Endothelial cell of umbilical vein (primary cell): Measurements from ENCODE around the gene MYRFL. TPM values are rescaled to one million over a fixed set of nuclear protein-coding genes. Genes with fewer than 3 reads are reported as not detected.
A peak's percentile ranks its signal among the peaks of the same experiment; 100 is the strongest.

Experiments used
- BruUV-seq: library from RNA; stranded (reverse); fragments of 400-500 nt; replicated peaks from 2 replicates; lab custom pipeline; 2021; lab: Mats Ljungman, UMichigan
- CTCF ChIA-PET: fragments of 300-600, 350-600 bp; sonication (Branson Sonifier 250); formaldehyde crosslinking; loops from one replicate; lab custom pipeline; 2021; ENCODE audit warnings: antibody characterized with exemption, inconsistent platforms; lab: Charles Lee
- POLR2A ChIA-PET: fragments of 300-600, 350-600 bp; sonication (Branson Sonifier 250); formaldehyde crosslinking; loops from one replicate; lab custom pipeline; 2021; ENCODE audit warnings: antibody characterized with exemption, inconsistent platforms; lab: Charles Lee
- DNase-seq: peaks from one replicate; pipeline ENCODE4 v3.0.0-alpha.2; 2011; ENCODE audit warnings: low read depth, low spot score
- FAIRE-seq: peaks from 2 replicates; lab custom pipeline; 2011; peaks lifted over from hg19 to GRCh38; lab: Jason Lieb, UNC
- H2AFZ ChIP-seq: 2 replicates; pipeline ENCODE4 v1.6.0; 2012; ENCODE audit warnings: low read depth, low read length, control low read depth, inconsistent platforms
- H3K27ac ChIP-seq: 2 replicates; pipeline ENCODE4 v1.5.1; 2011; ENCODE audit warnings: low read depth, mild to moderate bottlenecking, control low read depth, low read length, moderate library complexity; ENCODE audit not compliant: insufficient read depth
- H3K27me3 ChIP-seq, 2 experiments: 2 replicates each; pipeline versions ENCODE4 v1.6.0 to v1.6.1; 2011; ENCODE audit warnings: low read length in 2 of 2, mixed read lengths in 1 of 2; ENCODE audit not compliant: control insufficient read depth in 2 of 2, insufficient read depth in 2 of 2
- H3K36me3 ChIP-seq, 2 experiments: 2 replicates in 1 of 2; 3 replicates in 1 of 2; pipeline ENCODE4 v1.5.1; 2011; ENCODE audit warnings: low read length in 2 of 2, mild to moderate bottlenecking in 1 of 2, moderate library complexity in 1 of 2; ENCODE audit not compliant: control insufficient read depth in 2 of 2, insufficient read depth in 2 of 2; ENCODE audit errors: extremely low read depth in 1 of 2
- H3K4me1 ChIP-seq: 3 replicates; pipeline ENCODE4 v1.5.1; 2011; ENCODE audit warnings: mild to moderate bottlenecking, low read length; ENCODE audit not compliant: control insufficient read depth, insufficient read depth; ENCODE audit errors: extremely low read depth
- H3K4me2 ChIP-seq: 2 replicates; pipeline ENCODE4 v1.6.1; 2011; ENCODE audit warnings: low read length, control low read depth, mixed read lengths; ENCODE audit not compliant: insufficient read depth
- H3K4me3 ChIP-seq, 3 experiments: fragments of 200-600 bp in 1 of 3; sonication (generic), shearing (Covaris generic) in 1 of 3; replicated peaks in 1 of 3; 2 replicates each; pipeline ENCODE4 v1.5.1; 2011 to 2016; ENCODE audit warnings: control low read depth in 3 of 3, low read length in 3 of 3, mild to moderate bottlenecking in 2 of 3, inconsistent platforms in 1 of 3, low read depth in 1 of 3, moderate library complexity in 1 of 3; ENCODE audit not compliant: insufficient read depth in 1 of 3
- H3K79me2 ChIP-seq: 2 replicates; pipeline ENCODE4 v1.6.0; 2012; ENCODE audit warnings: low read length, inconsistent platforms; ENCODE audit not compliant: control insufficient read depth, insufficient read depth
- H3K9ac ChIP-seq: replicated peaks from 2 replicates; pipeline ENCODE3; 2011; ENCODE audit warnings: low read length, control low read depth; ENCODE audit not compliant: insufficient read depth; ENCODE audit errors: extremely low read depth
- H3K9me1 ChIP-seq: replicated peaks from 3 replicates; pipeline ENCODE4 v1.6.0; 2011; ENCODE audit warnings: mild to moderate bottlenecking, low read length; ENCODE audit not compliant: control insufficient read depth, insufficient read depth; ENCODE audit errors: extremely low read depth
- H3K9me3 ChIP-seq: replicated peaks from 2 replicates; pipeline ENCODE4 v1.5.1; 2012; ENCODE audit warnings: low read length, inconsistent platforms; ENCODE audit not compliant: control insufficient read depth, insufficient read depth
- H4K20me1 ChIP-seq: replicated peaks from 2 replicates; pipeline ENCODE3; 2011; ENCODE audit warnings: mild to moderate bottlenecking, low read length; ENCODE audit not compliant: control insufficient read depth, insufficient read depth; ENCODE audit errors: extremely low read depth
- CTCF ChIP-seq, 2 donors: IDR thresholded peaks; 1 replicate in 1 of 2; 2 replicates in 1 of 2; pipeline ENCODE4 v1.5.1; 2011; ENCODE audit warnings: low read length in 2 of 2, mild to moderate bottlenecking in 2 of 2, moderate library complexity in 2 of 2, control low read depth in 1 of 2, inconsistent platforms in 1 of 2, low read depth in 1 of 2; ENCODE audit not compliant: insufficient read depth in 1 of 2; ENCODE audit errors: extremely low read depth in 1 of 2
- EZH2 ChIP-seq: IDR thresholded peaks from 2 replicates; pipeline ENCODE4 v1.6.1; 2012; ENCODE audit warnings: borderline replicate concordance, low read depth, mild to moderate bottlenecking, moderate library complexity, low read length, inconsistent platforms; ENCODE audit not compliant: severe bottlenecking
- FOS ChIP-seq: IDR thresholded peaks from 2 replicates; pipeline ENCODE4 v1.6.1; 2011; ENCODE audit warnings: mild to moderate bottlenecking, low read length, moderate library complexity, borderline replicate concordance; ENCODE audit not compliant: insufficient read depth
- GATA2 ChIP-seq: IDR thresholded peaks from 2 replicates; pipeline ENCODE4 v1.7.0; 2011; ENCODE audit warnings: low read depth, mild to moderate bottlenecking, moderate library complexity, mixed read lengths, low read length; ENCODE audit not compliant: insufficient read length, insufficient read depth
- JUN ChIP-seq: IDR thresholded peaks from 2 replicates; pipeline ENCODE4 v1.6.1; 2011; ENCODE audit warnings: borderline replicate concordance, low read depth; ENCODE audit not compliant: insufficient read length, insufficient read depth
- MAX ChIP-seq: IDR thresholded peaks from 2 replicates; pipeline ENCODE4 v1.6.1; 2011; ENCODE audit not compliant: insufficient read depth, insufficient read length
- MYC ChIP-seq: IDR thresholded peaks from one replicate; pipeline ENCODE4 v1.6.1; 2011; ENCODE audit warnings: mild to moderate bottlenecking, low read depth, low read length
- POLR2A ChIP-seq: IDR thresholded peaks from 2 replicates; pipeline ENCODE4 v1.6.1; 2012; ENCODE audit warnings: low read depth, mild to moderate bottlenecking, control low read depth, low read length
- POLR2AphosphoS5 ChIP-seq: IDR thresholded peaks from 2 replicates; pipeline ENCODE4 v1.6.1; 2012; ENCODE audit warnings: low read depth, mild to moderate bottlenecking, control low read depth, low read length, moderate library complexity; ENCODE audit not compliant: insufficient read depth
- dilution Hi-C: fragments of 300-500 bp; cut with MboI; formaldehyde crosslinking; loops from one replicate; pipeline ENCODE4 v1.15.0; 2019; ENCODE audit warnings: low sequenced_read_pairs; ENCODE audit not compliant: extremely low pct_ligation_motif_present
- intact Hi-C: fragments of 100-400 bp; cut with micrococcal nuclease; formaldehyde crosslinking; loops from one replicate; pipeline ENCODE4 v1.10.0; 2022
- polyA plus RNA-seq, 4 experiments: library from polyadenylated mRNA; depleted of rRNA in 3 of 4; stranded (reverse) in 3 of 4; unstranded in 1 of 4; fragments of >200 nt; gene quantifications; 2 replicates each; pipeline versions ENCODE4 v1.2.1 to v1.2.3, GENCODE V29; 2011 to 2012; ENCODE audit warnings: missing spikeins in 1 of 4
- total RNA-seq: library from RNA; stranded (reverse); gene quantifications from 2 replicates; pipeline ENCODE4 v1.2.3, GENCODE V29; 2021

MYRFL gene
- total and polyA plus RNA-seq, 2 donors (not counting 3 experiments of a cell fraction or from before 2014, with no cell fraction given): not detected

- peak; percentile 15 for FAIRE-seq
- no peak overlapping the region for H3K4me3 ChIP-seq
- intact Hi-C loops: no loop called here
- POLR2A ChIA-PET: no interaction called here
- no TSS peak for BruUV-seq
- TF ChIP-seq MAX (no peak), EZH2 (no peak), JUN (no peak), POLR2AphosphoS5 (no peak), GATA2 (no peak), POLR2A (no peak), MYC (no peak), CTCF (IDR thresholded peaks at IDR 0.05; ENCODE audit: extremely low read depth in 1 of 2, insufficient read depth in 1 of 2, low read depth in 1 of 2, low read length in 2 of 2) (no peak), FOS (no peak)
- CTCF ChIA-PET: no interaction called here
- no peak overlapping the region for H3K27ac ChIP-seq
- no peaks in the 10 kb centered on the region for H3K9me1 ChIP-seq
- no peak overlapping the region for H3K9ac ChIP-seq
- H4K20me1 ChIP-seq: no peaks in the 10 kb centered on the region
- no peaks in the 10 kb centered on the region for H3K4me1 ChIP-seq
- H3K79me2 ChIP-seq: no peaks in the 10 kb centered on the region
- no peaks in the 10 kb centered on the region for H3K9me3 ChIP-seq
- no peak for DNase-seq
- no peak overlapping the region for H3K4me2 ChIP-seq
- no peaks in the 10 kb centered on the region for H3K36me3 ChIP-seq
- dilution Hi-C loops: no loop called here
- peaks cover 0 to 3% of the 10 kb centered on the region in 2 experiments for H3K27me3 ChIP-seq
- no peak overlapping the region for H2AFZ ChIP-seq
Measured at GRCh38 chr12:69996241-69996640, 171.2 kb downstream of the MYRFL start.
